Glutamatergic neuron (in vitro differentiated cells): ENCODE measurements around the gene TNFRSF25. TPM values are rescaled to one million over a fixed set of nuclear protein-coding genes. Genes with fewer than 3 reads are reported as not detected.

Experiments
- DNase-seq: peaks from one replicate; pipeline ENCODE4 v3.0.0; 2022
- H3K27ac Mint-ChIP-seq: one replicate; pipeline ENCODE4 v1.8.0; 2020; ENCODE audit warnings: mild to moderate bottlenecking, mixed read lengths, inconsistent platforms; ENCODE audit not compliant: unreplicated experiment
- H3K27me3 Mint-ChIP-seq: one replicate; pipeline ENCODE4 v1.8.0; 2020; ENCODE audit warnings: mild to moderate bottlenecking, moderate library complexity, mixed read lengths, inconsistent platforms; ENCODE audit not compliant: unreplicated experiment
- H3K36me3 Mint-ChIP-seq: one replicate; pipeline ENCODE4 v1.8.0; 2020; ENCODE audit warnings: mild to moderate bottlenecking, mixed read lengths, inconsistent platforms; ENCODE audit not compliant: unreplicated experiment
- H3K4me1 Mint-ChIP-seq: one replicate; pipeline ENCODE4 v1.8.0; 2020; ENCODE audit warnings: mild to moderate bottlenecking, low read depth, mixed read lengths, inconsistent platforms; ENCODE audit not compliant: unreplicated experiment
- H3K4me3 Mint-ChIP-seq: one replicate; pipeline ENCODE4 v1.8.0; 2020; ENCODE audit warnings: mild to moderate bottlenecking, mixed read lengths, inconsistent platforms; ENCODE audit not compliant: unreplicated experiment
- H3K9me3 Mint-ChIP-seq: one replicate; pipeline ENCODE4 v1.8.0; 2020; ENCODE audit warnings: mild to moderate bottlenecking, moderate library complexity, mixed read lengths, inconsistent platforms; ENCODE audit not compliant: unreplicated experiment
- total RNA-seq: library from RNA; stranded (reverse); fragmentation: NEBNext Ultra II Directional; extraction: Animal tissue kit (Norgen Biotek cat#: 25700); gene quantifications from one replicate; pipeline ENCODE4 v1.2.1, GENCODE V29; 2021; ENCODE audit not compliant: unreplicated experiment
- TF ChIP-seq, protein P1 (sequence below): fragments of 200-600 bp; sonication (generic); IDR thresholded peaks from one replicate; pipeline ENCODE4 v1.5.0; 2021; ENCODE audit not compliant: partially characterized antibody, unreplicated experiment

The TNFRSF25 gene
- total RNA-seq, 1 donor from 2014 or later: 47.5 TPM

DNA sequence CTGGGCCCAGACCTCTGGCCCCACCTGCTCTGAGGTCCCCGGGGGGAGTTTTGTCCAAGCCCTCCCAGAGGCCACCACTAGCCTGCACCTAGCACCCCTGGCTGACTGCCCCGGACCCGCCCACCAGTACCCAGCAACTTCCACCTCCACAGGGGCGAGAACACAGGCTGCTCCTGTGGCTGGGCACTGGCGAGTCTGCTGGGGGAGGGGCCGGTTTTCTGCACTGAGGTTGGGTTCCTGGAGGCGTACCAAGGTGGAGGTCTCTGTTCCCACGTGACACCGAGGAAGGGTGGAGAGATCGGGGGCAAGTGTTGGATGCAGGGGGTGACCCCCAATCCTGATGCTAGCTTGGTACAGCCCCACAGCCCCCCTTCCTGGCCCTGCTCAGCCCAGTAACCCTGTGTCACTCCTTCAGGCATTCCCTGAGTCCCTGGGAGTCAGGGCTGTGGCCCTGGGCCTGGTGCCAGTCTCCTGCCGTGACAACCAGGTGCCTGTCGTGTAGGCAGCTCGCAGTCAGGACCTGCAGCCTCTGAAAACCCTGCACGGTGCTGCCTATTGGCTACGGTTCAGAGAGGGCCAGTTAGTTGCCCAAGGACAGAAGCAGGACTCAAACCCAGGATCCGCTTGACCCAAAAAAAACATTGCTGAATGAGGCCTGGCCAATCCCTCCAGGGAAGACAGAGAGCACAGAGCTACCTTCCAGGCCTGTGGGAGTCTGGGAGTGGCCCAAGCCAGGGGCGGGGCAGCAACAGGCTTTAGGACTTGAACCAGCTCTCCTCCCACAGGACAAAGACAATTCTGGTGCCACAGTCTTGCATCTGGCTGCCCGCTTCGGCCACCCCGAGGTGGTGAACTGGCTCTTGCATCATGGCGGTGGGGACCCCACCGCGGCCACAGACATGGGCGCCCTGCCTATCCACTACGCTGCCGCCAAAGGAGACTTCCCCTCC is 38.3 kb downstream of the TNFRSF25 start:
- peaks cover 13% of the 10 kb centered on the region for H3K27me3 Mint-ChIP-seq
- TF ChIP-seq, protein P1, sequence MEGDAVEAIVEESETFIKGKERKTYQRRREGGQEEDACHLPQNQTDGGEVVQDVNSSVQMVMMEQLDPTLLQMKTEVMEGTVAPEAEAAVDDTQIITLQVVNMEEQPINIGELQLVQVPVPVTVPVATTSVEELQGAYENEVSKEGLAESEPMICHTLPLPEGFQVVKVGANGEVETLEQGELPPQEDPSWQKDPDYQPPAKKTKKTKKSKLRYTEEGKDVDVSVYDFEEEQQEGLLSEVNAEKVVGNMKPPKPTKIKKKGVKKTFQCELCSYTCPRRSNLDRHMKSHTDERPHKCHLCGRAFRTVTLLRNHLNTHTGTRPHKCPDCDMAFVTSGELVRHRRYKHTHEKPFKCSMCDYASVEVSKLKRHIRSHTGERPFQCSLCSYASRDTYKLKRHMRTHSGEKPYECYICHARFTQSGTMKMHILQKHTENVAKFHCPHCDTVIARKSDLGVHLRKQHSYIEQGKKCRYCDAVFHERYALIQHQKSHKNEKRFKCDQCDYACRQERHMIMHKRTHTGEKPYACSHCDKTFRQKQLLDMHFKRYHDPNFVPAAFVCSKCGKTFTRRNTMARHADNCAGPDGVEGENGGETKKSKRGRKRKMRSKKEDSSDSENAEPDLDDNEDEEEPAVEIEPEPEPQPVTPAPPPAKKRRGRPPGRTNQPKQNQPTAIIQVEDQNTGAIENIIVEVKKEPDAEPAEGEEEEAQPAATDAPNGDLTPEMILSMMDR: no peak

DNA sequence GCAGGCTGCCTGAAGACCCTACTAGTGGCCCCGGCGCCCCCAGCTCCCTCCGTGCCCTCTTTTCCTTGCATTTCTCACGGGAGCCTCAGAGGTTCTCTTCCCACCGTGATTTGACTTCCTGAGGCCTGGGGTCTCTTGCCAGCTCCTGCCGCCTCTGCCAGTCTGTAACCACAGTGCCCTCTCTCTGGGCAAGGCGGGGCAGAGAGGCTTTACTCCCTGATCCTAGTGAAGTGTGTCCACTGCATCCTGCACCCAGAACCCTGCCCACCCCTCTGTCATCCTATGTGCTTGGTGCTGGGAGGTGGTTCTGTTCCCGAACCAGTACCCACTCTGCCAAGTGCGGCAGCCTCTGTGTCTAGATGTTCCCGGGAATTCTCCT is 39.0 kb downstream of the TNFRSF25 start:
- no peaks in the 10 kb centered on the region for H3K36me3 Mint-ChIP-seq
- peaks cover 14% of the 10 kb centered on the region for H3K27me3 Mint-ChIP-seq
- TF ChIP-seq, protein P1: no peak
- H3K4me1 Mint-ChIP-seq: peaks cover 9% of the 10 kb centered on the region
- no peak for DNase-seq
- H3K9me3 Mint-ChIP-seq: peaks cover 2% of the 10 kb centered on the region
- H3K4me3 Mint-ChIP-seq: no peak overlapping the region
- no peak overlapping the region for H3K27ac Mint-ChIP-seq

More for the DNA sequence above, 38.3 kb downstream of the TNFRSF25 start:
- DNase-seq: no peak
- H3K4me3 Mint-ChIP-seq: no peak overlapping the region
- H3K9me3 Mint-ChIP-seq: peaks cover 2% of the 10 kb centered on the region
- no peaks in the 10 kb centered on the region for H3K36me3 Mint-ChIP-seq
- peaks cover 9% of the 10 kb centered on the region for H3K4me1 Mint-ChIP-seq
- H3K27ac Mint-ChIP-seq: no peak overlapping the region

DNA sequence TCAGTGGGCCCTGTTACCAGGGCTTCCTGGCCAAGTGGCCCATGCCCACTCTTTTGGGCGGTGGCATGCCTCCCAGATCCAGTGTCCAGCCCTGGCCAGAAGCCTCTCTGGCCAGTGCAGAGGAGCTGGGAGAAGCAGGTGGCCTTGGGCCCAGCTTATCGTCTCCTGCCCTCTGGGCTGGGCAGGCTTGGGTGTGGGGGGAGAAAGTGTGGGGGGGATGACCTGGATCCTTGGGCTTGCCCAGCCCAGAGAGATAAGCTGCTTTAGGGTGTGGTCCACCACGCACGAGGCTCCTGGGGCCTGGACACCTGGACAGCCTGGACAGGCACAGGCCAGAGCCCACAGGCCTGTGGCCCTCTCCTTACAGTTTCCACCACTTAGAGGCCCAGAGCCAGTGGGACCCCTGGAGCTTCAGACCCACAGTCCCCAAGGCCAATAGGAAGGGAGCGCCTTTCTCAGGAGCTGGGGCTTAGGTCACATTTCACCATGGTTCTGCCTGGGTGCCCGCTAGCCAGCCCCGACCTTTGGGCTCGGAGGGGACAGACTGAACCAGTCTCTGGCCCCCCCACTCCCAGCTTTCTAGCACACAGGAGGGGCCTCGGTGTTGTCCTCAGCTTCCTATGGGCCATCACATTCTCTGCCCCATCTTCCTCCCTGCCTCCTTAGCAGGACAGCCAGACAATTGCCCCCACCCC is 39.5 kb downstream of the TNFRSF25 start:
- no peak for DNase-seq
- TF ChIP-seq, protein P1: no peak
- H3K4me1 Mint-ChIP-seq: peaks cover 9% of the 10 kb centered on the region
- H3K9me3 Mint-ChIP-seq: peaks cover 5% of the 10 kb centered on the region
- H3K27ac Mint-ChIP-seq: no peak overlapping the region
- H3K4me3 Mint-ChIP-seq: no peak overlapping the region
- no peaks in the 10 kb centered on the region for H3K36me3 Mint-ChIP-seq
- peaks cover 18% of the 10 kb centered on the region for H3K27me3 Mint-ChIP-seq

DNA sequence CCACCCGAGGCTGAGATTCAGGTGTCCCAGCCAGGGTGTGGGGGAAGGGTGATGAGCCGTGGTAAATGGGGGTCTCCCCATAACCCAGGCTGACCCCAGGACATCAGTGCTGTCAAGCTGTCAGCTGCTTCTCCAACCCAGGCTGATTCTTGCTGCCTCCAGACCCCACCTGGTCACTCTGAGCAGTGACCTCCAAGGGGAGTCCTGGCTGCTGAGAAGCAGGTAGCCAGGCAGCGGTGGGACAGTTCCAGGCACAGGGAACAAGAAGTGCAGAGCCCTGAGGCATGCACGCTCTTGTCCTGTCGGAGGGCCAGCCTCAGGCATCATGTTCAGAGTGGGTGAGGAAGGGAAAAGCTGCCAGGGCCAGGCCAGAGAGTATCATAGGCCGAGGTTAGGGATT is 40.3 kb downstream of the TNFRSF25 start:
- TF ChIP-seq, protein P1: no peak
- Mint-ChIP-seq H3K27me3 (peaks cover 23% of the 10 kb centered on the region), H3K4me3 (no peak overlapping the region), H3K9me3 (peaks cover 8% of the 10 kb centered on the region), H3K4me1 (peaks cover 8% of the 10 kb centered on the region), H3K36me3 (no peaks in the 10 kb centered on the region), H3K27ac (no peak overlapping the region)
- no peak for DNase-seq
